ENCODE data around the gene DAB2IP. TPM values are rescaled to one million over a fixed set of nuclear protein-coding genes. Genes with fewer than 3 reads are reported as not detected.

DAB2IP gene
- total RNA-seq: 9.8 and 10.1 TPM in 2 replicates

DNA sequence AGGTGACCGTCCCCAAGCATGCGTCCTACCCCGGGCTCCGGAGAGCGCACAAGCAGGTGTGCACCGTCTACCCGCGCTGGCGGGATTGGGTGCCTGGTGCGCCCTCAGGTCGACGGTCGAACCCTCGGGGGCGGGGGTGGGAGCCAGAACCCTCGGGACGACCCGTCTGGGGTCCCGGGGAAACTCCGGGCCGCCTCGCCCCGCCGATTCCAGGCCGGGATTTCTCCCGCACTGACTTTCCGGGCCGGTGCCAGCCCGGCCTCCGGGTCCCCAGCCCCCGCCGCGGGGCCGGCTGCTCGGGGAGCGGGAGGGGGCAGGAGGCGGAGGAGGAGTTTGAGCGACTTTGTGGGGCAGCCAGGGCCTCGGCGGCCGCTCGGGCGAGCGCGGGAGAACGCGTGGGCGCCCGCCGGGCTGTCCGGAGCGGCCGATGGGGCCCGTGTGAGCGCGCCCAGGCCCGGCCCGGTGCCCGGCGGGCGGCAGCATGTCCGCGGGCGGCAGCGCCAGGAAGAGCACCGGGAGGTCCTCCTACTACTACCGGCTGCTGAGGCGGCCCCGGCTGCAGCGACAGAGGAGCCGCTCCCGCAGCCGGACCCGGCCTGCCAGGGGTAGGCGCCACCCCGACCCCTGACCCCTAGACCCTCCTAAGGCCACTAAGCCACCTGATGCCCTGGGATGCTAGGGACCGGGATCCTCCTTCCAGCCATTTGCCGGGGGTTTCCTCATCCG is at the start of gene DAB2IP:
DAB2IP (plus strand) TSS at position 340 of the 726 bp plus-strand sequence; CDS start at position 482, 142 bp downstream.

Other genes starting within 250 kb of the DAB2IP start
- not detected in 2 replicates for gene GGTA1, start 151.8 kb upstream of the DAB2IP start, total RNA-seq